NCI-H526 treated with DMSO at 0.1 percent for 48 hours (cell line): ENCODE data around the gene ANXA4.
"Not testable (repeated sequence)": the region's sequence is repeated elsewhere in the genome, so short reads cannot be mapped to it uniquely, and the experiment has no call there.

ENCODE experiments used
- DNase-seq: peaks from one replicate; lab custom pipeline; 2025; lab: John Stamatoyannopoulos, UW

Gene ANXA4

GRCh38 chr2:69807821-69808540 is 66.0 kb downstream of the ANXA4 start:
- DNase-seq, result no peak

- DNase-seq, result no peak
These were observed 68.6 kb downstream of the ANXA4 start for GRCh38 chr2:69810550-69810949.

- no peak for DNase-seq
These were observed 69.1 kb downstream of the ANXA4 start for GRCh38 chr2:69811018-69811417.

GRCh38 chr2:69811591-69811990 is 69.7 kb downstream of the ANXA4 start:
- no peak for DNase-seq

- DNase-seq, result no peak
These were observed 73.8 kb downstream of the ANXA4 start for GRCh38 chr2:69815717-69816116.

GRCh38 chr2:69816923-69817542 is 75.1 kb downstream of the ANXA4 start:
- peak; percentile 79 for DNase-seq

GRCh38 chr2:69817729-69818501 is 76.0 kb downstream of the ANXA4 start:
- DNase-seq, result no peak

- no peak for DNase-seq
These were observed 86.0 kb downstream of the ANXA4 start for GRCh38 chr2:69827796-69828540.

- no peak for DNase-seq
These were observed 87.0 kb downstream of the ANXA4 start for GRCh38 chr2:69828938-69829255.

- DNase-seq, result peak; percentile 94
These were observed 87.5 kb downstream of the ANXA4 start, which contains the start of gene GMCL1 for GRCh38 chr2:69829256-69830044. GMCL1 (plus strand) TSS chr2:69829660; CDS start chr2:69829893, 233 bp downstream.

- DNase-seq, result peak; percentile 71
These were observed 88.3 kb downstream of the ANXA4 start for GRCh38 chr2:69830045-69830905.

GRCh38 chr2:69830906-69831241 is 88.9 kb downstream of the ANXA4 start:
- not testable (repeated sequence) for DNase-seq

- no peak for DNase-seq
These were observed 89.5 kb downstream of the ANXA4 start for GRCh38 chr2:69831354-69831905.

GRCh38 chr2:69833752-69834151 is 91.8 kb downstream of the ANXA4 start:
- DNase-seq, result no peak

- no peak for DNase-seq
These were observed 93.7 kb downstream of the ANXA4 start for GRCh38 chr2:69835666-69836065.

GRCh38 chr2:69836316-69836715 is 94.4 kb downstream of the ANXA4 start:
- no peak for DNase-seq

- DNase-seq, result no peak
These were observed 95.6 kb downstream of the ANXA4 start for GRCh38 chr2:69837533-69837932.

- no peak for DNase-seq
These were observed 102.1 kb downstream of the ANXA4 start for GRCh38 chr2:69843993-69844392.

- DNase-seq, result no peak
These were observed 102.6 kb downstream of the ANXA4 start for GRCh38 chr2:69844560-69844959.
